ENCODE measurements around the gene TRIM2.

- TF ChIP-seq, protein P1, sequence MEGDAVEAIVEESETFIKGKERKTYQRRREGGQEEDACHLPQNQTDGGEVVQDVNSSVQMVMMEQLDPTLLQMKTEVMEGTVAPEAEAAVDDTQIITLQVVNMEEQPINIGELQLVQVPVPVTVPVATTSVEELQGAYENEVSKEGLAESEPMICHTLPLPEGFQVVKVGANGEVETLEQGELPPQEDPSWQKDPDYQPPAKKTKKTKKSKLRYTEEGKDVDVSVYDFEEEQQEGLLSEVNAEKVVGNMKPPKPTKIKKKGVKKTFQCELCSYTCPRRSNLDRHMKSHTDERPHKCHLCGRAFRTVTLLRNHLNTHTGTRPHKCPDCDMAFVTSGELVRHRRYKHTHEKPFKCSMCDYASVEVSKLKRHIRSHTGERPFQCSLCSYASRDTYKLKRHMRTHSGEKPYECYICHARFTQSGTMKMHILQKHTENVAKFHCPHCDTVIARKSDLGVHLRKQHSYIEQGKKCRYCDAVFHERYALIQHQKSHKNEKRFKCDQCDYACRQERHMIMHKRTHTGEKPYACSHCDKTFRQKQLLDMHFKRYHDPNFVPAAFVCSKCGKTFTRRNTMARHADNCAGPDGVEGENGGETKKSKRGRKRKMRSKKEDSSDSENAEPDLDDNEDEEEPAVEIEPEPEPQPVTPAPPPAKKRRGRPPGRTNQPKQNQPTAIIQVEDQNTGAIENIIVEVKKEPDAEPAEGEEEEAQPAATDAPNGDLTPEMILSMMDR (IDR thresholded peaks at IDR 0.05), result no peak
- no peak for TF ChIP-seq POLR2A (IDR thresholded peaks at IDR 0.05)
Measured at GRCh38 chr4:153365003-153365402, 160.8 kb downstream of the TRIM2 start.
